Small intestine (tissue), 7 donors: ENCODE data around the gene HSPB8. TPM values are rescaled to one million over a fixed set of nuclear protein-coding genes. Genes with fewer than 3 reads are reported as not detected.

Experiments
- DNase-seq, 2 donors: peaks; one replicate each; pipeline versions ENCODE4 v3.0.0 to v3.0.0-alpha.2; 2013
- FAIRE-seq: peaks from 2 replicates; lab custom pipeline; 2012; peaks lifted over from hg19 to GRCh38; lab: Jason Lieb, UNC
- H3K27ac ChIP-seq, 3 donors: one replicate each; pipeline ENCODE4 v1.5.1; 2013; ENCODE audit warnings: low read length in 2 of 3, mild to moderate bottlenecking in 2 of 3, control low read depth in 1 of 3, inconsistent platforms in 1 of 3, low read depth in 1 of 3, moderate library complexity in 1 of 3
- H3K27me3 ChIP-seq, 3 donors: one replicate each; pipeline ENCODE4 v1.6.1; 2013; ENCODE audit warnings: low read length in 3 of 3, inconsistent platforms in 1 of 3; ENCODE audit not compliant: control insufficient read depth in 3 of 3, insufficient read depth in 3 of 3
- H3K36me3 ChIP-seq, 3 donors: one replicate each; pipeline ENCODE4 v1.6.1; 2013; ENCODE audit warnings: low read length in 3 of 3, inconsistent platforms in 1 of 3, low read depth in 1 of 3, mild to moderate bottlenecking in 1 of 3, moderate library complexity in 1 of 3; ENCODE audit not compliant: control insufficient read depth in 3 of 3, insufficient read depth in 2 of 3
- H3K4me1 ChIP-seq, 3 donors: one replicate each; pipeline ENCODE4 v1.6.1; 2013; ENCODE audit warnings: low read length in 2 of 3, inconsistent platforms in 1 of 3, low read depth in 1 of 3, mild to moderate bottlenecking in 1 of 3, moderate library complexity in 1 of 3; ENCODE audit not compliant: control insufficient read depth in 3 of 3, insufficient read depth in 2 of 3
- H3K4me3 ChIP-seq, 3 donors: one replicate each; pipeline ENCODE4 v1.5.1; 2013; ENCODE audit warnings: low read length in 3 of 3, control low read depth in 1 of 3, inconsistent platforms in 1 of 3, low read depth in 1 of 3, mild to moderate bottlenecking in 1 of 3, moderate library complexity in 1 of 3
- H3K9me3 ChIP-seq, 2 donors: one replicate each; pipeline ENCODE4 v1.6.1; 2013; ENCODE audit warnings: low read depth in 1 of 2, low read length in 1 of 2; ENCODE audit not compliant: control insufficient read depth in 2 of 2, insufficient read depth in 1 of 2
- WGBS, 3 donors: extraction: QIAGEN DNeasy Blood & Tissue Kit; methylation state at CpG; one replicate each; pipeline ENCODE4 v1.1.7; 2013; 5-methylcytosine and 5-hydroxymethylcytosine counted together
- polyA plus RNA-seq, 4 donors: library from polyadenylated mRNA; stranded (reverse) in 3 of 4; unstranded in 1 of 4; fragments of 200-250 nt in 3 of 4; fragments of 120-200 nt in 1 of 4; gene quantifications; one replicate each; pipeline versions ENCODE4 v1.2.1 to v1.2.3, GENCODE V29; 2013
- donor health status: healthy with polysubstance abuse.
- donor health status: control.
- donor health status: control.
- donor health status: Bipolar disorder and iron deficiency.
- donor health status: healthy.

Gene HSPB8
- polyA plus RNA-seq, 4 donors, result 1.0 to 12.9 (median 4.0) TPM

GRCh38 chr12:119147847-119148448 is 30.8 kb upstream of the HSPB8 start:
- no peaks in the 10 kb centered on the region for H3K36me3 ChIP-seq
- FAIRE-seq (no peak), DNase-seq (no peak)
- peaks cover 0 to 2% of the 10 kb centered on the region in 2 donors for H3K9me3 ChIP-seq
- H3K27me3 ChIP-seq, result peaks cover 0 to 2% (median 0%) of the 10 kb centered on the region in 3 donors
- H3K4me3 ChIP-seq, result no peak overlapping the region
- H3K4me1 ChIP-seq, result no peaks in the 10 kb centered on the region
- WGBS, 3 donors, result 70 to 88% (median 73%) methylated on average over 2 of the region's 2 CpGs
- H3K27ac ChIP-seq, result no peak overlapping the region

GRCh38 chr12:119149270-119149669 is 29.5 kb upstream of the HSPB8 start:
- no peak for DNase-seq
- peaks cover 0 to 4% (median 3%) of the 10 kb centered on the region in 3 donors for H3K27me3 ChIP-seq
- no peak overlapping the region for H3K4me3 ChIP-seq
- H3K4me1 ChIP-seq, result no peaks in the 10 kb centered on the region
- no peaks in the 10 kb centered on the region for H3K36me3 ChIP-seq
- WGBS, 3 donors, result 83 to 90% (median 84%) methylated on average over 7 of the region's 7 CpGs
- no peak overlapping the region for H3K27ac ChIP-seq
- no peak for FAIRE-seq
- H3K9me3 ChIP-seq, result peaks cover 0 to 2% of the 10 kb centered on the region in 2 donors

GRCh38 chr12:119151445-119152026 is 27.2 kb upstream of the HSPB8 start:
- H3K9me3 ChIP-seq, result peaks cover 0 to 2% of the 10 kb centered on the region in 2 donors
- H3K4me1 ChIP-seq, result no peaks in the 10 kb centered on the region
- whole genome bisulfite sequencing, 3 donors, result 85 to 91% (median 88%) methylated on average over 1 of the region's 1 CpG
- DNase-seq, result no peak
- no peak overlapping the region for H3K27ac ChIP-seq
- no peaks in the 10 kb centered on the region for H3K36me3 ChIP-seq
- FAIRE-seq, result no peak
- no peak overlapping the region for H3K4me3 ChIP-seq
- H3K27me3 ChIP-seq, result peaks cover 0 to 6% (median 3%) of the 10 kb centered on the region in 3 donors

- Histone ChIP-seq H3K4me1 (no peaks in the 10 kb centered on the region), H3K27ac (no peak overlapping the region), H3K27me3 (peaks cover 0 to 6% (median 3%) of the 10 kb centered on the region in 3 donors), H3K4me3 (no peak overlapping the region), H3K9me3 (peaks cover 0 to 2% of the 10 kb centered on the region in 2 donors), H3K36me3 (no peaks in the 10 kb centered on the region)
- WGBS, 3 donors, result 25 to 41% (median 38%) methylated on average over 46 to 49 of the region's 49 CpGs
- DNase-seq, result peak in 1 of 2 donors; percentile 6
- FAIRE-seq, result no peak
These were observed 25.0 kb upstream of the HSPB8 start for GRCh38 chr12:119153477-119154434.

GRCh38 chr12:119154435-119154818 is 24.3 kb upstream of the HSPB8 start:
- H3K9me3 ChIP-seq, result peaks cover 0 to 2% of the 10 kb centered on the region in 2 donors
- no peak overlapping the region for H3K27ac ChIP-seq
- peaks cover 0 to 6% (median 3%) of the 10 kb centered on the region in 3 donors for H3K27me3 ChIP-seq
- H3K36me3 ChIP-seq, result no peaks in the 10 kb centered on the region
- no peak for FAIRE-seq
- no peak for DNase-seq
- 54 to 57% (median 56%) methylated on average over 11 of the region's 11 CpGs for WGBS, 3 donors
- H3K4me1 ChIP-seq, result no peaks in the 10 kb centered on the region
- H3K4me3 ChIP-seq, result no peak overlapping the region

GRCh38 chr12:119156401-119157044 is 22.2 kb upstream of the HSPB8 start:
- peaks cover 0 to under 1% of the 10 kb centered on the region in 2 donors for H3K9me3 ChIP-seq
- 68 to 78% (median 77%) methylated on average over 22 to 35 of the region's 35 CpGs for WGBS, 3 donors
- no peak overlapping the region for H3K27ac ChIP-seq
- FAIRE-seq, result no peak
- H3K4me1 ChIP-seq, result no peaks in the 10 kb centered on the region
- peaks cover 0 to 6% (median 3%) of the 10 kb centered on the region in 3 donors for H3K27me3 ChIP-seq
- H3K4me3 ChIP-seq, result no peak overlapping the region
- no peaks in the 10 kb centered on the region for H3K36me3 ChIP-seq
- no peak for DNase-seq

- no peaks in the 10 kb centered on the region for H3K36me3 ChIP-seq
- WGBS, 3 donors, result 74 to 85% (median 81%) methylated on average over 6 of the region's 6 CpGs
- H3K4me1 ChIP-seq, result no peaks in the 10 kb centered on the region
- DNase-seq (no peak), FAIRE-seq (no peak)
- no peaks in the 10 kb centered on the region for H3K9me3 ChIP-seq
- H3K27ac ChIP-seq, result no peak overlapping the region
- H3K4me3 ChIP-seq, result no peak overlapping the region
- peaks cover 0 to 6% (median 3%) of the 10 kb centered on the region in 3 donors for H3K27me3 ChIP-seq
These were observed 21.2 kb upstream of the HSPB8 start for GRCh38 chr12:119157528-119157927.

GRCh38 chr12:119157978-119158377 is 20.8 kb upstream of the HSPB8 start:
- Histone ChIP-seq H3K36me3 (no peaks in the 10 kb centered on the region), H3K27me3 (peaks cover 0 to 6% (median 3%) of the 10 kb centered on the region in 3 donors), H3K27ac (no peak overlapping the region), H3K4me3 (no peak overlapping the region), H3K4me1 (no peaks in the 10 kb centered on the region), H3K9me3 (no peaks in the 10 kb centered on the region)
- no peak for DNase-seq
- FAIRE-seq, result no peak
- WGBS, 3 donors, result 82 to 87% (median 83%) methylated on average over 7 of the region's 7 CpGs
